GM12878 (cell line): Measurements from ENCODE around the gene MBD3L2B. TPM values are rescaled to one million over a fixed set of nuclear protein-coding genes. Genes with fewer than 3 reads are reported as not detected.

Source experiments
- ASH2L ChIP-seq: fragments of 300-600, 200-600 bp; sonication (generic); IDR thresholded peaks from 2 replicates; pipeline ENCODE4 v1.6.1; 2017; ENCODE audit warnings: low read depth, mild to moderate bottlenecking, borderline replicate concordance
- CBX5 ChIP-seq: sonication (generic); IDR thresholded peaks from 2 replicates; pipeline ENCODE4 v1.6.1; 2016; ENCODE audit warnings: low read depth, moderate library complexity, mild to moderate bottlenecking, inconsistent platforms
- CREM ChIP-seq: IDR thresholded peaks from 2 replicates; pipeline ENCODE4 v1.6.1; 2014; ENCODE audit warnings: antibody characterized with exemption, low read depth
- HDAC6 ChIP-seq: fragments of 200-600 bp; sonication (generic); IDR thresholded peaks from one replicate; pipeline ENCODE4 v1.8.0; 2017; ENCODE audit warnings: antibody characterized with exemption; ENCODE audit not compliant: unreplicated experiment
- JUND ChIP-seq: IDR thresholded peaks from 2 replicates; pipeline ENCODE4 v1.6.1; 2012; ENCODE audit warnings: low read depth, mild to moderate bottlenecking, low read length, improper control_type of control experiment, moderate library complexity
- MXI1 ChIP-seq: fragments of 150-350 bp; IDR thresholded peaks from 2 replicates; pipeline ENCODE4 v1.6.1; 2011; ENCODE audit warnings: low read depth, mild to moderate bottlenecking, inconsistent platforms, low read length, improper control_type of control experiment
- NBN ChIP-seq: fragments of 450-650 bp; IDR thresholded peaks from 2 replicates; pipeline ENCODE4 v1.6.1; 2016
- NRF1 ChIP-seq: conservative IDR thresholded peaks from 2 replicates; pipeline ENCODE4 v1.6.1; 2011; ENCODE audit warnings: mild to moderate bottlenecking, low read depth, low read length, improper control_type of control experiment
- POLR2AphosphoS2 ChIP-seq: IDR thresholded peaks from 2 replicates; pipeline ENCODE4 v1.6.1; 2011; ENCODE audit warnings: low read depth, mild to moderate bottlenecking, low read length, improper control_type of control experiment, moderate library complexity
- RUNX3 ChIP-seq: IDR thresholded peaks from 2 replicates; pipeline ENCODE4 v1.6.1; 2012; ENCODE audit warnings: low read length, inconsistent platforms
- SIX5 ChIP-seq: IDR thresholded peaks from 2 replicates; pipeline ENCODE4 v1.6.1; 2011; ENCODE audit warnings: mild to moderate bottlenecking, low read depth, low read length, moderate library complexity; ENCODE audit not compliant: severe bottlenecking
- SMARCA5 ChIP-seq: fragments of 450-650 bp; IDR thresholded peaks from 2 replicates; pipeline ENCODE4 v1.6.1; 2017; ENCODE audit warnings: mild to moderate bottlenecking
- SPI1 ChIP-seq: IDR thresholded peaks from 2 replicates; pipeline ENCODE4 v1.6.1; 2011; ENCODE audit warnings: low read depth, mild to moderate bottlenecking, low read length, moderate library complexity, borderline replicate concordance; ENCODE audit not compliant: insufficient read depth
- TCF12 ChIP-seq: IDR thresholded peaks from 2 replicates; pipeline ENCODE4 v1.6.1; 2011; ENCODE audit warnings: low read depth, mild to moderate bottlenecking, low read length
- TCF7 ChIP-seq: IDR thresholded peaks from 2 replicates; pipeline ENCODE4 v1.6.1; 2014; ENCODE audit warnings: antibody characterized with exemption, borderline replicate concordance
- polyA plus RNA-seq, 11 experiments: library from polyadenylated mRNA; depleted of rRNA in 4 of 11; unstranded in 6 of 11; stranded (reverse) in 5 of 11; fragments of >200 nt; fragmentation: Nextera tagmentation in 4 of 11; fragmentation: Illumina TruSeq in 1 of 11; extraction: Ambion mirVana in 4 of 11; extraction: Trizol in 1 of 11; gene quantifications; 1 replicate in 1 of 11; 2 replicates in 10 of 11; pipeline versions ENCODE4 v1.2.1 to v1.2.3, GENCODE V29; 2011 to 2016; ENCODE audit warnings: inconsistent platforms in 2 of 11, missing spikeins in 2 of 11, low read depth in 1 of 11
- total RNA-seq, 4 experiments: library from RNA; depleted of rRNA in 3 of 4; stranded (reverse); fragments of >200 nt in 3 of 4; fragmentation: Illumina TruSeq in 1 of 4; extraction: Trizol in 1 of 4; gene quantifications; 2 replicates each; pipeline versions ENCODE4 v1.2.1 to v1.2.3, GENCODE V29; 2013 to 2021
- TF ChIP-seq, protein P1 (sequence below): fragments of 450-650 bp; IDR thresholded peaks from 2 replicates; pipeline ENCODE4 v1.6.1; 2016; ENCODE audit warnings: mild to moderate bottlenecking
- TF ChIP-seq, protein P2 (sequence below): fragments of 450-650 bp; IDR thresholded peaks from 2 replicates; pipeline ENCODE4 v1.6.1; 2017; ENCODE audit warnings: mild to moderate bottlenecking
- TF ChIP-seq, protein P3 (sequence below): fragments of 450-650 bp; IDR thresholded peaks from 2 replicates; pipeline ENCODE4 v1.6.1; 2017; ENCODE audit warnings: mild to moderate bottlenecking, moderate library complexity
- TF ChIP-seq, protein P4 (sequence below): IDR thresholded peaks from 2 replicates; pipeline ENCODE4 v1.6.1; 2011; ENCODE audit warnings: low read depth, low read length, improper control_type of control experiment, borderline replicate concordance
- TF ChIP-seq, protein P5 (sequence below): fragments of 450-650 bp; IDR thresholded peaks from 2 replicates; pipeline ENCODE4 v1.6.1; 2014; ENCODE audit warnings: mild to moderate bottlenecking

Gene MBD3L2B
- total and polyA plus RNA-seq, 10 of the 15 experiments (the other 5 are each of a cell fraction or from before 2014, with no cell fraction given) = 0.10 TPM; not detected in 9

DNA sequence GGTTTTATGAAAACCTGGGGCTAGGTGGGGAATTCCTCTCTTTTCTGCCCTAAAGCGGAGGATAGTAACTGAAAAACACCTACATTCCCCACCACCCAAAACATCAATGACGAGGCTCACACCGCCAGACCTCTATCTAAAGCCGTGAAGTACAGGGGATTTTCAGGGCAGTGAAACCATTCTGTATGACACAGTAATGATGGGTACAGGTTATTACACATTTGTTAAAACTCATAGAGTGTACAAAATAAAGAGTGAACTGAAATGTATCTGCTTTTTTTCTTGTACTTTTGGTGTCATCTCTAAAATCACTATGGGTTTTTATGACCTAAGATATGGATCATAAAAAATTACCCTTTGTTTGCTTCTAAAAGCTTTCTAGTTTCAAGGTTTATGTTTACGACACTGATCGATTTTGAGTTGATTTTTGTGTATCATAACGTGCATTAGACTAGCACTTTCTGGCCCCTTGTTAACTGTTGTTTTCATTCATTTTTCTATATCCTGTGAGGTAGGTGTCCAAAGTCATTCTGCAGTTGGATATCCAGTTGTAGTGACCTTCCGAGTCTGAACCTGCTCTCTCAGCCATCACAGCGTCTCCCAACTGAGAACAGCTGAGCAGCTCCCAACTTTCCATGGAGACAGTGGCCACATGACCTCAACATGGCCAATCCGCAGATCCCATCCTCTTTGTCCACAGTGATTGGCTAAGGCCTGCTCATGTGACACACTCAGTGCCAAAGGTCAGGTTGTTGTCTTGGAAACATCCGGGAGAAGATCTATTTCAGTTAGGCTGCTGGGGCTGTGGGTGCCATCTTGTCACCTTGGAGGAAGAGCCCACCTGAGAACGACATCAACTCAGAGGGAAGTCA, 10.3 kb downstream of the MBD3L2B start (continued):
- TF ChIP-seq, protein P1, sequence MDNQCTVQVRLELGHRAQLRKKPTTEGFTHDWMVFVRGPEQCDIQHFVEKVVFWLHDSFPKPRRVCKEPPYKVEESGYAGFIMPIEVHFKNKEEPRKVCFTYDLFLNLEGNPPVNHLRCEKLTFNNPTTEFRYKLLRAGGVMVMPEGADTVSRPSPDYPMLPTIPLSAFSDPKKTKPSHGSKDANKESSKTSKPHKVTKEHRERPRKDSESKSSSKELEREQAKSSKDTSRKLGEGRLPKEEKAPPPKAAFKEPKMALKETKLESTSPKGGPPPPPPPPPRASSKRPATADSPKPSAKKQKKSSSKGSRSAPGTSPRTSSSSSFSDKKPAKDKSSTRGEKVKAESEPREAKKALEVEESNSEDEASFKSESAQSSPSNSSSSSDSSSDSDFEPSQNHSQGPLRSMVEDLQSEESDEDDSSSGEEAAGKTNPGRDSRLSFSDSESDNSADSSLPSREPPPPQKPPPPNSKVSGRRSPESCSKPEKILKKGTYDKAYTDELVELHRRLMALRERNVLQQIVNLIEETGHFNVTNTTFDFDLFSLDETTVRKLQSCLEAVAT = peak; percentile 75
- TF ChIP-seq POLR2AphosphoS2 (no peak), NBN (no peak), SIX5 (no peak), NRF1 (no peak), ASH2L (no peak), CBX5 (no peak), SMARCA5 (peak; percentile 91; the same call in 1 of the 2 replicates), JUND (no peak), CREM (0 out of 2 replicates have a peak, but pooled peaks have one; percentile 16), HDAC6 (no peak), MXI1 (no peak), TCF7 (no peak), RUNX3 (no peak), SPI1 (no peak), TCF12 (no peak)
- TF ChIP-seq, protein P2, sequence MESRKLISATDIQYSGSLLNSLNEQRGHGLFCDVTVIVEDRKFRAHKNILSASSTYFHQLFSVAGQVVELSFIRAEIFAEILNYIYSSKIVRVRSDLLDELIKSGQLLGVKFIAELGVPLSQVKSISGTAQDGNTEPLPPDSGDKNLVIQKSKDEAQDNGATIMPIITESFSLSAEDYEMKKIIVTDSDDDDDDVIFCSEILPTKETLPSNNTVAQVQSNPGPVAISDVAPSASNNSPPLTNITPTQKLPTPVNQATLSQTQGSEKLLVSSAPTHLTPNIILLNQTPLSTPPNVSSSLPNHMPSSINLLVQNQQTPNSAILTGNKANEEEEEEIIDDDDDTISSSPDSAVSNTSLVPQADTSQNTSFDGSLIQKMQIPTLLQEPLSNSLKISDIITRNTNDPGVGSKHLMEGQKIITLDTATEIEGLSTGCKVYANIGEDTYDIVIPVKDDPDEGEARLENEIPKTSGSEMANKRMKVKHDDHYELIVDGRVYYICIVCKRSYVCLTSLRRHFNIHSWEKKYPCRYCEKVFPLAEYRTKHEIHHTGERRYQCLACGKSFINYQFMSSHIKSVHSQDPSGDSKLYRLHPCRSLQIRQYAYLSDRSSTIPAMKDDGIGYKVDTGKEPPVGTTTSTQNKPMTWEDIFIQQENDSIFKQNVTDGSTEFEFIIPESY = no peak
- TF ChIP-seq, protein P3, sequence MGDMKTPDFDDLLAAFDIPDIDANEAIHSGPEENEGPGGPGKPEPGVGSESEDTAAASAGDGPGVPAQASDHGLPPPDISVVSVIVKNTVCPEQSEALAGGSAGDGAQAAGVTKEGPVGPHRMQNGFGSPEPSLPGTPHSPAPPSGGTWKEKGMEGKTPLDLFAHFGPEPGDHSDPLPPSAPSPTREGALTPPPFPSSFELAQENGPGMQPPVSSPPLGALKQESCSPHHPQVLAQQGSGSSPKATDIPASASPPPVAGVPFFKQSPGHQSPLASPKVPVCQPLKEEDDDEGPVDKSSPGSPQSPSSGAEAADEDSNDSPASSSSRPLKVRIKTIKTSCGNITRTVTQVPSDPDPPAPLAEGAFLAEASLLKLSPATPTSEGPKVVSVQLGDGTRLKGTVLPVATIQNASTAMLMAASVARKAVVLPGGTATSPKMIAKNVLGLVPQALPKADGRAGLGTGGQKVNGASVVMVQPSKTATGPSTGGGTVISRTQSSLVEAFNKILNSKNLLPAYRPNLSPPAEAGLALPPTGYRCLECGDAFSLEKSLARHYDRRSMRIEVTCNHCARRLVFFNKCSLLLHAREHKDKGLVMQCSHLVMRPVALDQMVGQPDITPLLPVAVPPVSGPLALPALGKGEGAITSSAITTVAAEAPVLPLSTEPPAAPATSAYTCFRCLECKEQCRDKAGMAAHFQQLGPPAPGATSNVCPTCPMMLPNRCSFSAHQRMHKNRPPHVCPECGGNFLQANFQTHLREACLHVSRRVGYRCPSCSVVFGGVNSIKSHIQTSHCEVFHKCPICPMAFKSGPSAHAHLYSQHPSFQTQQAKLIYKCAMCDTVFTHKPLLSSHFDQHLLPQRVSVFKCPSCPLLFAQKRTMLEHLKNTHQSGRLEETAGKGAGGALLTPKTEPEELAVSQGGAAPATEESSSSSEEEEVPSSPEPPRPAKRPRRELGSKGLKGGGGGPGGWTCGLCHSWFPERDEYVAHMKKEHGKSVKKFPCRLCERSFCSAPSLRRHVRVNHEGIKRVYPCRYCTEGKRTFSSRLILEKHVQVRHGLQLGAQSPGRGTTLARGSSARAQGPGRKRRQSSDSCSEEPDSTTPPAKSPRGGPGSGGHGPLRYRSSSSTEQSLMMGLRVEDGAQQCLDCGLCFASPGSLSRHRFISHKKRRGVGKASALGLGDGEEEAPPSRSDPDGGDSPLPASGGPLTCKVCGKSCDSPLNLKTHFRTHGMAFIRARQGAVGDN = peak; percentile 58; the same call in 1 of the 2 replicates
- TF ChIP-seq, protein P4, sequence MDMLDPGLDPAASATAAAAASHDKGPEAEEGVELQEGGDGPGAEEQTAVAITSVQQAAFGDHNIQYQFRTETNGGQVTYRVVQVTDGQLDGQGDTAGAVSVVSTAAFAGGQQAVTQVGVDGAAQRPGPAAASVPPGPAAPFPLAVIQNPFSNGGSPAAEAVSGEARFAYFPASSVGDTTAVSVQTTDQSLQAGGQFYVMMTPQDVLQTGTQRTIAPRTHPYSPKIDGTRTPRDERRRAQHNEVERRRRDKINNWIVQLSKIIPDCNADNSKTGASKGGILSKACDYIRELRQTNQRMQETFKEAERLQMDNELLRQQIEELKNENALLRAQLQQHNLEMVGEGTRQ = peak; percentile 57; the same call in 1 of the 2 replicates
- TF ChIP-seq, protein P5, sequence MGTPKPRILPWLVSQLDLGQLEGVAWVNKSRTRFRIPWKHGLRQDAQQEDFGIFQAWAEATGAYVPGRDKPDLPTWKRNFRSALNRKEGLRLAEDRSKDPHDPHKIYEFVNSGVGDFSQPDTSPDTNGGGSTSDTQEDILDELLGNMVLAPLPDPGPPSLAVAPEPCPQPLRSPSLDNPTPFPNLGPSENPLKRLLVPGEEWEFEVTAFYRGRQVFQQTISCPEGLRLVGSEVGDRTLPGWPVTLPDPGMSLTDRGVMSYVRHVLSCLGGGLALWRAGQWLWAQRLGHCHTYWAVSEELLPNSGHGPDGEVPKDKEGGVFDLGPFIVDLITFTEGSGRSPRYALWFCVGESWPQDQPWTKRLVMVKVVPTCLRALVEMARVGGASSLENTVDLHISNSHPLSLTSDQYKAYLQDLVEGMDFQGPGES = no peak
